HepG2 (cell line): ENCODE data around the gene AP4E1. TPM values are rescaled to one million over a fixed set of nuclear protein-coding genes. Genes with fewer than 3 reads are reported as not detected.

Experiments used
- ATAC-seq: fragments of 200-7000 bp; cut with Tn5 transposase; 3 replicates; pipeline ENCODE4 v1.9.1; 2020; ENCODE audit warnings: mild to moderate bottlenecking, moderate library complexity
- BruUV-seq: library from RNA; stranded (reverse); fragments of 400-500 nt; replicated peaks from 2 replicates; lab custom pipeline; 2021; lab: Mats Ljungman, UMichigan
- CTCF ChIA-PET: fragments of 300-600 bp; formaldehyde crosslinking; extraction: SDS; loops from one replicate; lab custom pipeline; 2021; ENCODE audit warnings: low total read pairs, inconsistent platforms, low intra/inter-chr PET ratio; lab: Yijun Ruan, JAX
- POLR2A ChIA-PET: fragments of 350-600 bp; sonication (Branson Sonifier 250); formaldehyde crosslinking; loops from one replicate; lab custom pipeline; 2020; ENCODE audit warnings: antibody characterized with exemption, inconsistent platforms; lab: Yijun Ruan, JAX
- DNase-seq: peaks from one replicate; pipeline ENCODE4 v3.0.0-alpha.2; 2015; ENCODE audit warnings: low spot score
- FAIRE-seq: peaks from 3 replicates; lab custom pipeline; 2011; peaks lifted over from hg19 to GRCh38; lab: Jason Lieb, UNC
- H2AFZ ChIP-seq: one replicate; pipeline ENCODE4 v1.6.1; 2011; ENCODE audit warnings: low read length, inconsistent platforms
- H3K27ac ChIP-seq: fragments of 300-600 bp; 3 replicates; pipeline ENCODE4 v1.8.0; 2011; ENCODE audit warnings: mixed run types, mild to moderate bottlenecking, mixed read lengths, low read length, inconsistent platforms; ENCODE audit not compliant: insufficient read depth; ENCODE audit errors: extremely low read length
- H3K27me3 ChIP-seq, 2 experiments: fragments of 200-600 bp in 1 of 2; 2 replicates in 1 of 2; 3 replicates in 1 of 2; pipeline versions ENCODE4 v1.6.0 to v1.8.0; 2011; ENCODE audit warnings: low read length in 2 of 2, mild to moderate bottlenecking in 2 of 2, moderate library complexity in 2 of 2, inconsistent platforms in 1 of 2; ENCODE audit not compliant: insufficient read depth in 2 of 2, control insufficient read depth in 1 of 2
- H3K36me3 ChIP-seq, 2 experiments: fragments of 200-600 bp in 1 of 2; replicated peaks in 1 of 2; 2 replicates in 1 of 2; 3 replicates in 1 of 2; pipeline versions ENCODE4 v1.5.1 to v1.8.0; 2011; ENCODE audit warnings: low read length in 2 of 2, inconsistent platforms in 1 of 2; ENCODE audit not compliant: insufficient read depth in 2 of 2, control insufficient read depth in 1 of 2
- H3K4me1 ChIP-seq: 2 replicates; pipeline ENCODE4 v1.5.1; 2012; ENCODE audit warnings: low read length, inconsistent platforms; ENCODE audit not compliant: insufficient read depth
- H3K4me2 ChIP-seq: 2 replicates; pipeline ENCODE4 v1.6.0; 2011; ENCODE audit warnings: low read depth, low read length, inconsistent platforms
- H3K4me3 ChIP-seq, 3 experiments: fragments of 200-600 bp in 1 of 3; sonication (generic), shearing (Covaris generic) in 1 of 3; replicated peaks in 1 of 3; 2 replicates each; pipeline ENCODE4 v1.5.1; 2011 to 2016; ENCODE audit warnings: low read length in 3 of 3, inconsistent platforms in 2 of 3, low read depth in 2 of 3, mild to moderate bottlenecking in 2 of 3, control low read depth in 1 of 3, mixed read lengths in 1 of 3; ENCODE audit not compliant: insufficient read depth in 1 of 3
- H3K79me2 ChIP-seq: one replicate; pipeline ENCODE4 v1.6.1; 2011; ENCODE audit warnings: low read length, inconsistent platforms; ENCODE audit not compliant: insufficient read depth
- H3K9ac ChIP-seq: 2 replicates; pipeline ENCODE4 v1.6.0; 2011; ENCODE audit warnings: mild to moderate bottlenecking, low read depth, low read length, inconsistent platforms; ENCODE audit not compliant: insufficient read depth
- H3K9me3 ChIP-seq: 2 replicates; pipeline ENCODE4 v1.5.1; 2012; ENCODE audit warnings: mild to moderate bottlenecking, low read length
- H4K20me1 ChIP-seq: 2 replicates; pipeline ENCODE4 v1.6.0; 2011; ENCODE audit warnings: inconsistent platforms, mild to moderate bottlenecking, low read length, moderate library complexity; ENCODE audit not compliant: insufficient read depth
- ASH2L ChIP-seq: fragments of 300-600, 200-600 bp; sonication (generic); IDR thresholded peaks from 2 replicates; pipeline ENCODE4 v1.7.0; 2017; ENCODE audit warnings: low read depth, mild to moderate bottlenecking, moderate library complexity, mixed read lengths, low read length; ENCODE audit not compliant: insufficient read length
- ATF7-NPFF ChIP-seq: sonication (generic); formaldehyde crosslinking; IDR thresholded peaks from 2 replicates; pipeline ENCODE4 v1.8.1; 2023; ENCODE audit warnings: mild to moderate bottlenecking, low read depth, missing genetic modification reagents, moderate library complexity
- ELF3 ChIP-seq: IDR thresholded peaks from 2 replicates; pipeline ENCODE4 v1.6.1; 2016; ENCODE audit warnings: missing genetic modification reagents, missing compliant biosample characterization
- KDM5A ChIP-seq: fragments of 200-600 bp; sonication (generic); IDR thresholded peaks from 2 replicates; pipeline ENCODE4 v1.7.0; 2018; ENCODE audit warnings: antibody characterized with exemption, mild to moderate bottlenecking, low read length, borderline replicate concordance
- MBNL3 ChIP-seq: fragments of 250-450 bp; sonication (Bioruptor Pico); conservative IDR thresholded peaks from 2 replicates; pipeline ENCODE4 v1.8.0; 2022; ENCODE audit warnings: mild to moderate bottlenecking, inconsistent platforms
- MTF2 ChIP-seq: sonication (generic); formaldehyde crosslinking; IDR thresholded peaks from 2 replicates; pipeline ENCODE4 v1.5.0; 2020; ENCODE audit warnings: missing genetic modification reagents, borderline replicate concordance
- TEAD3 ChIP-seq: optimal IDR thresholded peaks from 2 replicates; pipeline ENCODE3; 2016; ENCODE audit warnings: borderline replicate concordance
- TOPORS ChIP-seq: sonication (generic); formaldehyde crosslinking; IDR thresholded peaks from 2 replicates; pipeline ENCODE4 v1.8.0; 2023; ENCODE audit warnings: mild to moderate bottlenecking, missing genetic modification reagents
- ZBTB3 ChIP-seq: sonication (generic); formaldehyde crosslinking; IDR thresholded peaks from 2 replicates; pipeline ENCODE4 v1.4.0; 2020; ENCODE audit warnings: low read depth, mild to moderate bottlenecking, moderate library complexity, missing genetic modification reagents, borderline replicate concordance
- ZBTB37 ChIP-seq: sonication (generic); formaldehyde crosslinking; IDR thresholded peaks from 2 replicates; pipeline ENCODE4 v1.4.0; 2020; ENCODE audit warnings: mild to moderate bottlenecking, missing genetic modification reagents
- ZMAT5 ChIP-seq: sonication (generic); formaldehyde crosslinking; IDR thresholded peaks from 2 replicates; pipeline ENCODE4 v1.5.0; 2020; ENCODE audit warnings: mild to moderate bottlenecking, low read depth, missing genetic modification reagents, borderline replicate concordance
- ZNF101 ChIP-seq: sonication (generic); formaldehyde crosslinking; IDR thresholded peaks from 2 replicates; pipeline ENCODE4 v1.4.0; 2020; ENCODE audit warnings: mild to moderate bottlenecking, low read depth, missing genetic modification reagents, borderline replicate concordance
- ZNF644 ChIP-seq: IDR thresholded peaks from 2 replicates; pipeline ENCODE4 v1.6.1; 2016; ENCODE audit warnings: low read depth
- in situ Hi-C: cut with HindIII; loops from 2 replicates; pipeline ENCODE4 v1.10.0; 2017; ENCODE audit warnings: low pct_unique_long_range_greater_than_20kb; ENCODE audit not compliant: extremely low pct_ligation_motif_present
- intact Hi-C: fragments of 100-400 bp; cut with micrococcal nuclease; formaldehyde crosslinking; loops from one replicate; pipeline ENCODE4 v1.10.0; 2022; ENCODE audit not compliant: unreplicated experiment
- polyA plus RNA-seq, 8 experiments: library from polyadenylated mRNA; depleted of rRNA in 3 of 8; stranded (reverse) in 7 of 8; unstranded in 1 of 8; fragments of >200 nt; fragmentation: Illumina TruSeq in 4 of 8; extraction: Trizol in 4 of 8; gene quantifications; 2 replicates each; pipeline versions ENCODE4 v1.2.1 to v1.2.3, GENCODE V29; 2011 to 2016; ENCODE audit warnings: low read depth in 4 of 8, missing spikeins in 1 of 8, mixed read lengths in 1 of 8; ENCODE audit not compliant: insufficient read depth in 1 of 8
- total RNA-seq, 5 experiments: library from RNA; depleted of rRNA; stranded (reverse); fragments of >200 nt; fragmentation: Illumina TruSeq; extraction: Trizol; gene quantifications; 2 replicates each; pipeline ENCODE4 v1.2.3, GENCODE V29; 2016; ENCODE audit warnings: low read depth in 1 of 5
- TF ChIP-seq, protein P1 (sequence below), 2 experiments: fragments of 450-650 bp in 1 of 2; sonication (generic) in 1 of 2; formaldehyde crosslinking; IDR thresholded peaks; 2 replicates each; pipeline versions ENCODE4 v1.5.0 to v1.8.0; 2020 to 2022; ENCODE audit warnings: mild to moderate bottlenecking in 1 of 2, missing genetic modification reagents in 1 of 2
- TF ChIP-seq, protein P2 (sequence below): IDR thresholded peaks from 2 replicates; pipeline ENCODE4 v1.6.1; 2016; ENCODE audit warnings: low read depth, control low read depth

AP4E1 gene
- total and polyA plus RNA-seq, 2 of the 13 experiments (the other 11 are each of a cell fraction or from before 2014, with no cell fraction given), result 2.2 to 7.8 TPM

DNA sequence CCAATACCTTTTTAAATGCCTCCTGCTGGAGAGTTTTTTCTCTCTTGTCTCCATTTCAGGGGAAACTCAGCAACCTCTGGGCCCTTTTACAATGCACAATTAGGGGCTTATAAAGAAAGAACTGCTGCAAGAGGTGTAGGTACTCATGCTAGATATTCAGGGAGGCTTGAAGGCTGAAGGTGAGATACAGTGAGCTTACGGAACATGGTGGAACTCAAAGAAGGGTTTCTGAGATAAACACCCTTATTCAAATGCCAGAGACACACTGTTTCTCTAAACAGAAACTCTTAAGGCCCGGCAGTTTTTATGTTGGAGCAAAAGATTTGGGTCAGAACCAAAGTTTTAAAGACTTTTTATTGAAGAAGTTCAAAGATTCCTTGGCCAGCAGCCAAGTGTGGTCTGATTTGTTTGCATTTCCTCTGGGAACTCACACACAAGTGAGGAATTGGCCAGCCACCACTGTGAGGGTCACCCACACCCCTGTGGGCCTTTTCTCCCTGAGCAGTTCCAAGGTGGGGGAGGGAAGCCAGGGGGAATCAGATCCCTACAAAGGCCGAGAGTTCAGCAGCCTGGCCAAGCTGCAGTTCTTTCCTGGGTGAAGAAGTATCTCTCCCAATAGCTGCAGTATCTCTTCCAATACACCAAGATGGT is 138.4 kb downstream of the AP4E1 start (continued):
- TF ChIP-seq MTF2 (CRISPR knock-in tag), result no peak
- no peak for TF ChIP-seq ZBTB3 (CRISPR knock-in tag)
- TF ChIP-seq, protein P1, sequence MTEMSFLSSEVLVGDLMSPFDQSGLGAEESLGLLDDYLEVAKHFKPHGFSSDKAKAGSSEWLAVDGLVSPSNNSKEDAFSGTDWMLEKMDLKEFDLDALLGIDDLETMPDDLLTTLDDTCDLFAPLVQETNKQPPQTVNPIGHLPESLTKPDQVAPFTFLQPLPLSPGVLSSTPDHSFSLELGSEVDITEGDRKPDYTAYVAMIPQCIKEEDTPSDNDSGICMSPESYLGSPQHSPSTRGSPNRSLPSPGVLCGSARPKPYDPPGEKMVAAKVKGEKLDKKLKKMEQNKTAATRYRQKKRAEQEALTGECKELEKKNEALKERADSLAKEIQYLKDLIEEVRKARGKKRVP (CRISPR knock-in tag; IDR thresholded peaks at IDR 0.05), result no peak
- no peak for TF ChIP-seq TOPORS (CRISPR knock-in tag)
- no peak for TF ChIP-seq MBNL3
- no peak for TF ChIP-seq ELF3 (CRISPR knock-in tag)
- TF ChIP-seq, all 625 proteins: peak for 37

DNA sequence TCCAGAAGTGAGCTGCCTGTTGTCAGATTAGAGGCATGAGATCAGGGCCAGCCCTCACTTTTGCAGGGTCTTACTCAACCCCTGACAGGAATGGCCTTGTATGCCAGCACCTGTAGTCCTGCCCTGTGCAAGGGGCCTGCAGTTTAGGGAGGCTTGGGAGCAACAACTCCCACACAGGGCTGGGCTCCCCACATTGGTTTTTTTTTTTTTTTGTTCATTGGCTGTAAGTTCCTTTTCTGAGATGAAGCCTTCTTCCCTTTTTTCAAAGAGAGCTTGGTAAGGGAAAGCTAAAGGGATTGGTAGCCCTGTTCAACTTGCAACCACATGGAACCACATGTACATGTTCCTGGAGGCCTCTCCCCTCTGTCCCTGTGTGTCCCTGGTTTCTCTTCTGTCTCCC is 139.8 kb downstream of the AP4E1 start:
- H4K20me1 ChIP-seq, result peaks cover 14% of the 10 kb centered on the region; the same call in 1 of the 2 replicates
- H3K4me3 ChIP-seq, result no peak overlapping the region
- in situ Hi-C loops (no loop called here), intact Hi-C loops (loop anchor here (5.0 kb wide), 1 partner anchor 44 kb away; the partner anchor contains the start of gene TNFAIP8L3)
- peak overlapping the region; percentile 67; the same call in 1 of the 2 replicates for H3K4me2 ChIP-seq
- H3K27me3 ChIP-seq, result no peaks in the 10 kb centered on the region
- ChIA-PET CTCF (no interaction called here), POLR2A (interaction anchor here (1.0 to 1.2 kb wide), 3 partner anchors 9 to 11 kb away, joined by 3 read pairs; no protein-coding TSS in a partner anchor)
- no peak overlapping the region for H2AFZ ChIP-seq
- ATAC-seq (no peak; the same call in 2 of the 3 replicates), FAIRE-seq (no peak), DNase-seq (no peak)
- peaks cover 11% of the 10 kb centered on the region for H3K79me2 ChIP-seq
- peaks cover 36% of the 10 kb centered on the region for H3K4me1 ChIP-seq
- H3K9me3 ChIP-seq, result no peaks in the 10 kb centered on the region
- H3K27ac ChIP-seq, result no peak overlapping the region
- no peaks in the 10 kb centered on the region for H3K36me3 ChIP-seq
- BruUV-seq, result no TSS peak
- no peak overlapping the region for H3K9ac ChIP-seq
- TF ChIP-seq TEAD3, result no peak
- no peak for TF ChIP-seq ZNF101 (CRISPR knock-in tag)
- TF ChIP-seq ZMAT5, result no peak
- TF ChIP-seq KDM5A, result no peak
- TF ChIP-seq ZBTB37 (CRISPR knock-in tag), result no peak
- TF ChIP-seq, protein P2, sequence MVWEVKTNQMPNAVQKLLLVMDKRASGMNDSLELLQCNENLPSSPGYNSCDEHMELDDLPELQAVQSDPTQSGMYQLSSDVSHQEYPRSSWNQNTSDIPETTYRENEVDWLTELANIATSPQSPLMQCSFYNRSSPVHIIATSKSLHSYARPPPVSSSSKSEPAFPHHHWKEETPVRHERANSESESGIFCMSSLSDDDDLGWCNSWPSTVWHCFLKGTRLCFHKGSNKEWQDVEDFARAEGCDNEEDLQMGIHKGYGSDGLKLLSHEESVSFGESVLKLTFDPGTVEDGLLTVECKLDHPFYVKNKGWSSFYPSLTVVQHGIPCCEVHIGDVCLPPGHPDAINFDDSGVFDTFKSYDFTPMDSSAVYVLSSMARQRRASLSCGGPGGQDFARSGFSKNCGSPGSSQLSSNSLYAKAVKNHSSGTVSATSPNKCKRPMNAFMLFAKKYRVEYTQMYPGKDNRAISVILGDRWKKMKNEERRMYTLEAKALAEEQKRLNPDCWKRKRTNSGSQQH (CRISPR knock-in tag), result no peak
- TF ChIP-seq ZNF644 (CRISPR knock-in tag), result no peak
- TF ChIP-seq ASH2L, result no peak
- TF ChIP-seq ATF7-NPFF (CRISPR knock-in tag), result no peak
